BLaER1 (cell line): Measurements from ENCODE around the gene SPAG8.

Experiments used
- H3K27ac ChIP-seq: shearing (Covaris generic); formaldehyde crosslinking; 2 replicates; pipeline ENCODE4 v1.8.1; 2022
- H3K27me3 ChIP-seq: shearing (Covaris generic); formaldehyde crosslinking; 2 replicates; pipeline ENCODE4 v1.8.1; 2022
- H3K36me3 ChIP-seq: shearing (Covaris generic); formaldehyde crosslinking; 2 replicates; pipeline ENCODE4 v1.8.1; 2022
- H3K4me1 ChIP-seq: shearing (Covaris generic); formaldehyde crosslinking; 2 replicates; pipeline ENCODE4 v1.8.1; 2022
- H3K4me2 ChIP-seq: shearing (Covaris generic); formaldehyde crosslinking; 2 replicates; pipeline ENCODE4 v1.8.1; 2022
- H3K4me3 ChIP-seq: shearing (Covaris generic); formaldehyde crosslinking; 2 replicates; pipeline ENCODE4 v1.8.1; 2022
- H3K9ac ChIP-seq: shearing (Covaris generic); formaldehyde crosslinking; 2 replicates; pipeline ENCODE4 v1.8.1; 2022
- H3K9me3 ChIP-seq: shearing (Covaris generic); formaldehyde crosslinking; 2 replicates; pipeline ENCODE4 v1.8.1; 2022
- H4K20me1 ChIP-seq: shearing (Covaris generic); formaldehyde crosslinking; 2 replicates; pipeline ENCODE4 v1.8.1; 2022
- Cebpa-rat ChIP-seq: shearing (Covaris generic); IDR thresholded peaks from 2 replicates; pipeline ENCODE4 v1.8.1; 2022

The SPAG8 gene

GRCh38 chr9:35840881-35841644 lies 29.0 kb upstream of the SPAG8 start:
- Histone ChIP-seq H3K27ac (peak overlapping the region; percentile 50), H4K20me1 (peaks cover 13% of the 10 kb centered on the region), H3K4me2 (peak overlapping the region; percentile 79), H3K4me1 (peaks cover 62% of the 10 kb centered on the region), H3K9me3 (no peaks in the 10 kb centered on the region), H3K4me3 (no peak overlapping the region), H3K36me3 (peaks cover under 1% of the 10 kb centered on the region; the same call in 1 of the 2 replicates), H3K27me3 (no peaks in the 10 kb centered on the region), H3K9ac (peak overlapping the region; percentile 49; the same call in 1 of the 2 replicates)
- no peak for TF ChIP-seq Cebpa-rat

DNA sequence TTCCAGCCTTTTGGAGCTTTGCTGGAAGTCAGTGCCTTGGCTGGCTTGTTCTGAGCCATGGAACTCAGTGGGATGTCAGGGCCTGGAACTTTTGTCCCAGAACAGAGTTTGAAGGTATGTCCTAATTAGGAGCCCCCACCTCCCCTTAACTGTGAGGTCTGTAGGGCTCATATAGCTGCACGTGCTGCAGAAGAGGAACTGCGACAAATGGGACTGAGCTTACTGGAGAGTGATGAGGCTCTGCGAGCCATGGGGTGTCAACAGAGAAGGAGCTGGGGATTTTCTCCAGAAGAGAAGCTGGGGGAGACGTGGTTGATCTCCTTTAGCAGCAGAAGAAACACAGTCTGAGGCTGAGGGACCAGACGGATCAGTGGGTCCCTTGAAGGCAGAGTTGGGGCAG lies 27.9 kb upstream of the SPAG8 start:
- no peak overlapping the region for H3K4me3 ChIP-seq
- peaks cover 12% of the 10 kb centered on the region; the same call in 1 of the 2 replicates for H3K36me3 ChIP-seq
- no peak for TF ChIP-seq Cebpa-rat
- H3K4me2 ChIP-seq, result peak overlapping the region; percentile 79; the same call in 1 of the 2 replicates
- no peak overlapping the region for H3K27ac ChIP-seq
- H3K27me3 ChIP-seq, result no peaks in the 10 kb centered on the region
- H4K20me1 ChIP-seq, result peaks cover 7% of the 10 kb centered on the region; the same call in 1 of the 2 replicates
- H3K9me3 ChIP-seq, result no peaks in the 10 kb centered on the region
- H3K9ac ChIP-seq, result no peak overlapping the region
- H3K4me1 ChIP-seq, result peaks cover 52% of the 10 kb centered on the region

DNA sequence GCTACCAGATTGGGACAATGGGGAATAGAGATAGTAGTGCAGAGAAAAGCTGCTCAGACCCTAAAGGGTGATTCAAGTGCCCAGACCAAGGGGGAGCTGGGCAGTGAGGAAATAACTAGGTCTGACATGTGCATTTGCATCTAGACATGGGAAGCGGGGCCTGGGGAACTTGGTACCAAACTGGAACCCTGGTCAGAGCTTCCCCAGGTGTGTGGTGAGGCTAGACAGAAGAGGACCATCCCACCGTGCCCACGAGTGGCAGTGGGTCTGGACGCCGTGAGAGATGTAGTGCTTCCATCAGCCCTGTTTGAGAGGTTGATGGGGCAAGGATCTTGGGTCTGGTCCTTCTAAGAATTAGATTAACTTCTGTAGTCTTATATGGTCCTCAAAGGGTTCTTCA lies 24.5 kb upstream of the SPAG8 start:
- Histone ChIP-seq H3K9ac (no peak overlapping the region), H3K27ac (no peak overlapping the region), H3K27me3 (no peaks in the 10 kb centered on the region), H3K4me1 (peaks cover 45% of the 10 kb centered on the region), H3K9me3 (no peaks in the 10 kb centered on the region), H4K20me1 (no peaks in the 10 kb centered on the region; the same call in 1 of the 2 replicates), H3K4me2 (no peak overlapping the region), H3K4me3 (no peak overlapping the region), H3K36me3 (peaks cover 12% of the 10 kb centered on the region; the same call in 1 of the 2 replicates)
- no peak for TF ChIP-seq Cebpa-rat

- Histone ChIP-seq H3K27me3 (no peaks in the 10 kb centered on the region), H4K20me1 (no peaks in the 10 kb centered on the region), H3K27ac (no peak overlapping the region), H3K36me3 (peaks cover 12% of the 10 kb centered on the region; the same call in 1 of the 2 replicates), H3K9me3 (no peaks in the 10 kb centered on the region), H3K4me3 (no peak overlapping the region), H3K4me2 (no peak overlapping the region), H3K4me1 (peaks cover 37% of the 10 kb centered on the region), H3K9ac (no peak overlapping the region)
- TF ChIP-seq Cebpa-rat, result no peak
Measured at GRCh38 chr9:35835766-35836165, 23.7 kb upstream of the SPAG8 start.

- Histone ChIP-seq H3K4me1 (peaks cover 33% of the 10 kb centered on the region), H4K20me1 (no peaks in the 10 kb centered on the region), H3K4me3 (no peak overlapping the region), H3K27me3 (no peaks in the 10 kb centered on the region), H3K4me2 (no peak overlapping the region), H3K27ac (no peak overlapping the region), H3K36me3 (peaks cover 12% of the 10 kb centered on the region; the same call in 1 of the 2 replicates), H3K9me3 (no peaks in the 10 kb centered on the region), H3K9ac (no peak overlapping the region)
- TF ChIP-seq Cebpa-rat, result no peak
Measured at GRCh38 chr9:35835216-35835632, 23.2 kb upstream of the SPAG8 start.

DNA sequence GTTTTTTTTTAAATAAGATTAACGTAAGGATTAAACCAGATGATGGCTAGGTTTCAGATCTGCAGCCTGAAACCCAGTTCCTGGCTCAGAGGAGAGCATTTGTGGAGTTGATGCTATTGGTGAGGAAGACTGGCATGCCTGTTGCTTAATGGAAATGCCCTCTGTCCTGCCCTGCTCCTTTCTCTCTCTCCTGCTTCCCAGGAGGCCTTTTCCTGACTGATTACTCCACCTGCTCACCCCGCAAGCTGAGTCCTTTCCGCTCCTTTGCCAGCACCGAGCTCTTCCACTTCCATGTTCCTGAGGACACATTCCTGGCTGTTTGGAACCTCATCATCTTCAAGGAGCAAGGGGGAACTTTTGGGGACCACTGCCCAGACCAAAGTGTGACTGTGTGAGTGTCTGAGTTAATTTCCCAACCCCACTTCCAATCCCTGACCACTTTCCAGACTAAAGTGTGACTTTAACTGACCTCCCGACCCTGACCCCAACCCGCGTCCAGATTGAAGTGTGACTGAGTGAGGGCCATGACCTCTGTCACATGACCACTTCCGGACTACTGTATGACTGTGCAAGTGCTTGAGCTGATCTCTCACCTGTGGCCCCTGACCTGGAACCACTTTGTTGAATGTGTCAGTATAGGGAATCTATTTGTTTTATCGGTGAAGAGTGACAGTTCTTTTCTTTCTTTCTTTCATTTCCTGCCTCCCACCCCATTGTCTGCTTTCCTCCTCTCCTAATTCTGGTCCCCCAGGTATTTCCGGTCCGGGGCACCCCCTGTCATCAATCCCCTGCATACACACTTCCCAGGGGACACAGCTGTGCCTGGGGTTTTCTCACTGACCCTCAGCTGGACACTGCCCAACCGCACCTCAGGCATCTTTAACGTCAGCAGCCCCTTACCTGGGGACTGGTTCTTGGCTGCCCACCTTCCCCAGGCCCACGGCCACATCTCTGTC lies 22.5 kb upstream of the SPAG8 start:
- Histone ChIP-seq H4K20me1 (no peaks in the 10 kb centered on the region), H3K9ac (no peak overlapping the region), H3K27ac (peak overlapping the region; percentile 49; the same call in 1 of the 2 replicates), H3K4me2 (peak overlapping the region; percentile 78), H3K9me3 (no peaks in the 10 kb centered on the region), H3K4me1 (peaks cover 34% of the 10 kb centered on the region), H3K36me3 (peaks cover 12% of the 10 kb centered on the region; the same call in 1 of the 2 replicates), H3K27me3 (no peaks in the 10 kb centered on the region), H3K4me3 (no peak overlapping the region)
- no peak for TF ChIP-seq Cebpa-rat

GRCh38 chr9:35832814-35833213 lies 20.8 kb upstream of the SPAG8 start:
- Histone ChIP-seq H3K4me3 (no peak overlapping the region), H3K27ac (0 out of 2 replicates have a peak overlapping the region, but pooled peaks have one; percentile 49), H3K4me1 (peaks cover 42% of the 10 kb centered on the region), H3K9me3 (no peaks in the 10 kb centered on the region), H3K4me2 (peak overlapping the region; percentile 78), H3K9ac (peak overlapping the region; percentile 48; the same call in 1 of the 2 replicates), H3K27me3 (no peaks in the 10 kb centered on the region), H4K20me1 (no peaks in the 10 kb centered on the region), H3K36me3 (peaks cover 12% of the 10 kb centered on the region; the same call in 1 of the 2 replicates)
- TF ChIP-seq Cebpa-rat, result no peak

DNA sequence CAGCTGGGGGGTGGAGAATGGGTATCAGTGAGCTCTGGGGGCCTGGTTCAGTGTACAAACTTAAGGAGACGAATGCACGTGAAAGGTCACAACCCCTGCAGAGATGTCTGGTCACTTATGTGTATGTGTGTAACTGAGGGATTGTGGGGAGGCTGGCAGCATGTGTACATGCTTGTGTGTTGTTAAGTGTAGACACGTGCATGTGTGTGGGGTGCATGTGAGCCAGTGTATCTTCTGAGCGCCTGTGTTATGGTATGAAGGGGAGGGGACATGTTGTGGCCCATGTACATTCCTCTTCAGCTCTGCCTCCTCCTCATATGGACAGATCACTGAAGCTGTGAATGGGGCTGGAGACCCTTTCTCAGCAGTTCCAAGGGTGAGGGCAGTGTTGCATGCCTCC lies 19.0 kb upstream of the SPAG8 start:
- no peak overlapping the region for H3K4me2 ChIP-seq
- no peaks in the 10 kb centered on the region for H3K27me3 ChIP-seq
- H3K4me3 ChIP-seq, result no peak overlapping the region
- H3K9ac ChIP-seq, result no peak overlapping the region
- H3K27ac ChIP-seq, result no peak overlapping the region
- H4K20me1 ChIP-seq, result no peaks in the 10 kb centered on the region
- peaks cover 42% of the 10 kb centered on the region for H3K4me1 ChIP-seq
- H3K9me3 ChIP-seq, result no peaks in the 10 kb centered on the region
- peaks cover 12% of the 10 kb centered on the region; the same call in 1 of the 2 replicates for H3K36me3 ChIP-seq
- no peak for TF ChIP-seq Cebpa-rat

GRCh38 chr9:35829764-35830096 lies 17.7 kb upstream of the SPAG8 start:
- peak overlapping the region; percentile 96 for H3K4me2 ChIP-seq
- H3K27ac ChIP-seq, result peak overlapping the region; percentile 64
- peak overlapping the region; percentile 78 for H3K9ac ChIP-seq
- peaks cover 39% of the 10 kb centered on the region for H3K4me1 ChIP-seq
- peak overlapping the region; percentile 73 for H3K4me3 ChIP-seq
- H3K27me3 ChIP-seq, result no peaks in the 10 kb centered on the region
- no peaks in the 10 kb centered on the region for H3K9me3 ChIP-seq
- TF ChIP-seq Cebpa-rat, result no peak
- no peaks in the 10 kb centered on the region for H3K36me3 ChIP-seq
- H4K20me1 ChIP-seq, result no peaks in the 10 kb centered on the region
